Endothelial cell of umbilical vein (primary cell): ENCODE data around the gene AK6. TPM values are rescaled to one million over a fixed set of nuclear protein-coding genes. Genes with fewer than 3 reads are reported as not detected.

ENCODE experiments used
- BruUV-seq: library from RNA; stranded (reverse); fragments of 400-500 nt; replicated peaks from 2 replicates; lab custom pipeline; 2021; lab: Mats Ljungman, UMichigan
- CTCF ChIA-PET: fragments of 300-600, 350-600 bp; sonication (Branson Sonifier 250); formaldehyde crosslinking; loops from one replicate; lab custom pipeline; 2021; ENCODE audit warnings: antibody characterized with exemption, inconsistent platforms; lab: Charles Lee
- POLR2A ChIA-PET: fragments of 300-600, 350-600 bp; sonication (Branson Sonifier 250); formaldehyde crosslinking; loops from one replicate; lab custom pipeline; 2021; ENCODE audit warnings: antibody characterized with exemption, inconsistent platforms; lab: Charles Lee
- DNase-seq: peaks from one replicate; pipeline ENCODE4 v3.0.0-alpha.2; 2011; ENCODE audit warnings: low read depth, low spot score
- FAIRE-seq: peaks from 2 replicates; lab custom pipeline; 2011; peaks lifted over from hg19 to GRCh38; lab: Jason Lieb, UNC
- H2AFZ ChIP-seq: 2 replicates; pipeline ENCODE4 v1.6.0; 2012; ENCODE audit warnings: low read depth, low read length, control low read depth, inconsistent platforms
- H3K27ac ChIP-seq: 2 replicates; pipeline ENCODE4 v1.5.1; 2011; ENCODE audit warnings: low read depth, mild to moderate bottlenecking, control low read depth, low read length, moderate library complexity; ENCODE audit not compliant: insufficient read depth
- H3K27me3 ChIP-seq, 2 experiments: 2 replicates each; pipeline versions ENCODE4 v1.6.0 to v1.6.1; 2011; ENCODE audit warnings: low read length in 2 of 2, mixed read lengths in 1 of 2; ENCODE audit not compliant: control insufficient read depth in 2 of 2, insufficient read depth in 2 of 2
- H3K36me3 ChIP-seq, 2 experiments: 2 replicates in 1 of 2; 3 replicates in 1 of 2; pipeline ENCODE4 v1.5.1; 2011; ENCODE audit warnings: low read length in 2 of 2, mild to moderate bottlenecking in 1 of 2, moderate library complexity in 1 of 2; ENCODE audit not compliant: control insufficient read depth in 2 of 2, insufficient read depth in 2 of 2; ENCODE audit errors: extremely low read depth in 1 of 2
- H3K4me1 ChIP-seq: 3 replicates; pipeline ENCODE4 v1.5.1; 2011; ENCODE audit warnings: mild to moderate bottlenecking, low read length; ENCODE audit not compliant: control insufficient read depth, insufficient read depth; ENCODE audit errors: extremely low read depth
- H3K4me2 ChIP-seq: 2 replicates; pipeline ENCODE4 v1.6.1; 2011; ENCODE audit warnings: low read length, control low read depth, mixed read lengths; ENCODE audit not compliant: insufficient read depth
- H3K4me3 ChIP-seq, 3 experiments: fragments of 200-600 bp in 1 of 3; sonication (generic), shearing (Covaris generic) in 1 of 3; replicated peaks in 1 of 3; 2 replicates each; pipeline ENCODE4 v1.5.1; 2011 to 2016; ENCODE audit warnings: control low read depth in 3 of 3, low read length in 3 of 3, mild to moderate bottlenecking in 2 of 3, inconsistent platforms in 1 of 3, low read depth in 1 of 3, moderate library complexity in 1 of 3; ENCODE audit not compliant: insufficient read depth in 1 of 3
- H3K79me2 ChIP-seq: 2 replicates; pipeline ENCODE4 v1.6.0; 2012; ENCODE audit warnings: low read length, inconsistent platforms; ENCODE audit not compliant: control insufficient read depth, insufficient read depth
- H3K9ac ChIP-seq: replicated peaks from 2 replicates; pipeline ENCODE3; 2011; ENCODE audit warnings: low read length, control low read depth; ENCODE audit not compliant: insufficient read depth; ENCODE audit errors: extremely low read depth
- H3K9me1 ChIP-seq: replicated peaks from 3 replicates; pipeline ENCODE4 v1.6.0; 2011; ENCODE audit warnings: mild to moderate bottlenecking, low read length; ENCODE audit not compliant: control insufficient read depth, insufficient read depth; ENCODE audit errors: extremely low read depth
- H3K9me3 ChIP-seq: replicated peaks from 2 replicates; pipeline ENCODE4 v1.5.1; 2012; ENCODE audit warnings: low read length, inconsistent platforms; ENCODE audit not compliant: control insufficient read depth, insufficient read depth
- H4K20me1 ChIP-seq: replicated peaks from 2 replicates; pipeline ENCODE3; 2011; ENCODE audit warnings: mild to moderate bottlenecking, low read length; ENCODE audit not compliant: control insufficient read depth, insufficient read depth; ENCODE audit errors: extremely low read depth
- EZH2 ChIP-seq: IDR thresholded peaks from 2 replicates; pipeline ENCODE4 v1.6.1; 2012; ENCODE audit warnings: borderline replicate concordance, low read depth, mild to moderate bottlenecking, moderate library complexity, low read length, inconsistent platforms; ENCODE audit not compliant: severe bottlenecking
- GATA2 ChIP-seq: IDR thresholded peaks from 2 replicates; pipeline ENCODE4 v1.7.0; 2011; ENCODE audit warnings: low read depth, mild to moderate bottlenecking, moderate library complexity, mixed read lengths, low read length; ENCODE audit not compliant: insufficient read length, insufficient read depth
- JUN ChIP-seq: IDR thresholded peaks from 2 replicates; pipeline ENCODE4 v1.6.1; 2011; ENCODE audit warnings: borderline replicate concordance, low read depth; ENCODE audit not compliant: insufficient read length, insufficient read depth
- MYC ChIP-seq: IDR thresholded peaks from one replicate; pipeline ENCODE4 v1.6.1; 2011; ENCODE audit warnings: mild to moderate bottlenecking, low read depth, low read length
- POLR2A ChIP-seq: IDR thresholded peaks from 2 replicates; pipeline ENCODE4 v1.6.1; 2012; ENCODE audit warnings: low read depth, mild to moderate bottlenecking, control low read depth, low read length
- POLR2AphosphoS5 ChIP-seq: IDR thresholded peaks from 2 replicates; pipeline ENCODE4 v1.6.1; 2012; ENCODE audit warnings: low read depth, mild to moderate bottlenecking, control low read depth, low read length, moderate library complexity; ENCODE audit not compliant: insufficient read depth
- dilution Hi-C: fragments of 300-500 bp; cut with MboI; formaldehyde crosslinking; loops from one replicate; pipeline ENCODE4 v1.15.0; 2019; ENCODE audit warnings: low sequenced_read_pairs; ENCODE audit not compliant: extremely low pct_ligation_motif_present
- intact Hi-C: fragments of 100-400 bp; cut with micrococcal nuclease; formaldehyde crosslinking; loops from one replicate; pipeline ENCODE4 v1.10.0; 2022
- polyA plus RNA-seq, 4 experiments: library from polyadenylated mRNA; depleted of rRNA in 3 of 4; stranded (reverse) in 3 of 4; unstranded in 1 of 4; fragments of >200 nt; gene quantifications; 2 replicates each; pipeline versions ENCODE4 v1.2.1 to v1.2.3, GENCODE V29; 2011 to 2012; ENCODE audit warnings: missing spikeins in 1 of 4
- total RNA-seq: library from RNA; stranded (reverse); gene quantifications from 2 replicates; pipeline ENCODE4 v1.2.3, GENCODE V29; 2021
- TF ChIP-seq, protein P1 (sequence below), 2 donors: IDR thresholded peaks; 1 replicate in 1 of 2; 2 replicates in 1 of 2; pipeline ENCODE4 v1.5.1; 2011; ENCODE audit warnings: low read length in 2 of 2, mild to moderate bottlenecking in 2 of 2, moderate library complexity in 2 of 2, control low read depth in 1 of 2, inconsistent platforms in 1 of 2, low read depth in 1 of 2; ENCODE audit not compliant: insufficient read depth in 1 of 2; ENCODE audit errors: extremely low read depth in 1 of 2
- TF ChIP-seq, protein P2 (sequence below): IDR thresholded peaks from 2 replicates; pipeline ENCODE4 v1.6.1; 2011; ENCODE audit not compliant: insufficient read depth, insufficient read length

The AK6 gene
- total and polyA plus RNA-seq, 2 donors (not counting 3 experiments of a cell fraction or from before 2014, with no cell fraction given) = 13.2 to 30.1 TPM

GRCh38 chr5:69404659-69405330, 35.5 kb upstream of the AK6 start:
- intact Hi-C loops (no loop called here), dilution Hi-C loops (no loop called here)
- no TSS peak for BruUV-seq
- Histone ChIP-seq H3K9me3 (no peaks in the 10 kb centered on the region), H3K27me3 (no peaks in the 10 kb centered on the region), H2AFZ (no peak overlapping the region), H3K4me1 (no peaks in the 10 kb centered on the region), H3K4me2 (no peak overlapping the region), H3K9ac (no peak overlapping the region), H3K9me1 (no peaks in the 10 kb centered on the region), H3K27ac (no peak overlapping the region), H4K20me1 (no peaks in the 10 kb centered on the region), H3K36me3 (no peaks in the 10 kb centered on the region), H3K4me3 (no peak overlapping the region), H3K79me2 (no peaks in the 10 kb centered on the region)
- TF ChIP-seq, protein P1, sequence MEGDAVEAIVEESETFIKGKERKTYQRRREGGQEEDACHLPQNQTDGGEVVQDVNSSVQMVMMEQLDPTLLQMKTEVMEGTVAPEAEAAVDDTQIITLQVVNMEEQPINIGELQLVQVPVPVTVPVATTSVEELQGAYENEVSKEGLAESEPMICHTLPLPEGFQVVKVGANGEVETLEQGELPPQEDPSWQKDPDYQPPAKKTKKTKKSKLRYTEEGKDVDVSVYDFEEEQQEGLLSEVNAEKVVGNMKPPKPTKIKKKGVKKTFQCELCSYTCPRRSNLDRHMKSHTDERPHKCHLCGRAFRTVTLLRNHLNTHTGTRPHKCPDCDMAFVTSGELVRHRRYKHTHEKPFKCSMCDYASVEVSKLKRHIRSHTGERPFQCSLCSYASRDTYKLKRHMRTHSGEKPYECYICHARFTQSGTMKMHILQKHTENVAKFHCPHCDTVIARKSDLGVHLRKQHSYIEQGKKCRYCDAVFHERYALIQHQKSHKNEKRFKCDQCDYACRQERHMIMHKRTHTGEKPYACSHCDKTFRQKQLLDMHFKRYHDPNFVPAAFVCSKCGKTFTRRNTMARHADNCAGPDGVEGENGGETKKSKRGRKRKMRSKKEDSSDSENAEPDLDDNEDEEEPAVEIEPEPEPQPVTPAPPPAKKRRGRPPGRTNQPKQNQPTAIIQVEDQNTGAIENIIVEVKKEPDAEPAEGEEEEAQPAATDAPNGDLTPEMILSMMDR (IDR thresholded peaks at IDR 0.05; ENCODE audit: extremely low read depth in 1 of 2, insufficient read depth in 1 of 2, low read depth in 1 of 2, low read length in 2 of 2) = no peak
- TF ChIP-seq JUN = no peak
- no peak for TF ChIP-seq GATA2
- TF ChIP-seq POLR2A = no peak
- TF ChIP-seq POLR2AphosphoS5 = no peak
- TF ChIP-seq, protein P2, sequence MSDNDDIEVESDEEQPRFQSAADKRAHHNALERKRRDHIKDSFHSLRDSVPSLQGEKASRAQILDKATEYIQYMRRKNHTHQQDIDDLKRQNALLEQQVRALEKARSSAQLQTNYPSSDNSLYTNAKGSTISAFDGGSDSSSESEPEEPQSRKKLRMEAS = no peak
- TF ChIP-seq MYC = no peak
- no peak for TF ChIP-seq EZH2
- ChIA-PET CTCF (interaction anchor here (1.1 kb wide), 1 partner anchor 311 kb away, joined by 4 read pairs; no protein-coding TSS in a partner anchor), POLR2A (interaction anchor here (0.7 kb wide), 1 partner anchor 50 kb away, joined by 4 read pairs; no protein-coding TSS in a partner anchor)
- no peak for DNase-seq
- FAIRE-seq = no peak
